ENCODE data around the gene AK5.

The AK5 gene

GRCh38 chr1:77355010-77355409 lies 73.2 kb downstream of the AK5 start:
- peak; percentile 26 for DNase-seq

GRCh38 chr1:77356136-77356535 lies 74.3 kb downstream of the AK5 start:
- no peak for DNase-seq

- DNase-seq, result no peak
Measured at GRCh38 chr1:77360256-77360655, 78.4 kb downstream of the AK5 start.

- DNase-seq, result no peak
Measured at GRCh38 chr1:77361621-77362020, 79.8 kb downstream of the AK5 start.

- DNase-seq, result peak; percentile 25
Measured at GRCh38 chr1:77370161-77370560, 88.3 kb downstream of the AK5 start.

- peak; percentile 97 for DNase-seq
Measured at GRCh38 chr1:77370583-77371306, 88.9 kb downstream of the AK5 start.

- DNase-seq, result no peak
Measured at GRCh38 chr1:77371396-77371795, 89.6 kb downstream of the AK5 start.

- DNase-seq, result no peak
Measured at GRCh38 chr1:77373702-77374101, 91.9 kb downstream of the AK5 start.

GRCh38 chr1:77375541-77375940 lies 93.7 kb downstream of the AK5 start:
- no peak for DNase-seq

GRCh38 chr1:77375990-77376389 lies 94.2 kb downstream of the AK5 start:
- no peak for DNase-seq

GRCh38 chr1:77378723-77379535 lies 97.1 kb downstream of the AK5 start:
- DNase-seq, result peak; percentile 33

- peak; percentile 40 for DNase-seq
Measured at GRCh38 chr1:77382366-77382765, 100.5 kb downstream of the AK5 start.

GRCh38 chr1:77383236-77383635 lies 101.4 kb downstream of the AK5 start:
- DNase-seq, result no peak

- DNase-seq, result peak; percentile 27
Measured at GRCh38 chr1:77385551-77385950, 103.7 kb downstream of the AK5 start.

GRCh38 chr1:77386276-77386675 lies 104.5 kb downstream of the AK5 start:
- no peak for DNase-seq

GRCh38 chr1:77387553-77387952 lies 105.7 kb downstream of the AK5 start:
- no peak for DNase-seq

GRCh38 chr1:77388661-77389060 lies 106.8 kb downstream of the AK5 start:
- DNase-seq, result no peak

GRCh38 chr1:77392486-77392885 lies 110.7 kb downstream of the AK5 start:
- no peak for DNase-seq

GRCh38 chr1:77394166-77394565 lies 112.3 kb downstream of the AK5 start:
- DNase-seq, result peak; percentile 85

GRCh38 chr1:77395051-77395450 lies 113.2 kb downstream of the AK5 start:
- DNase-seq, result no peak

GRCh38 chr1:77398152-77398551 lies 116.3 kb downstream of the AK5 start:
- DNase-seq, result no peak

GRCh38 chr1:77399250-77400086 lies 117.6 kb downstream of the AK5 start:
- DNase-seq, result no peak

- DNase-seq, result peak; percentile 47
Measured at GRCh38 chr1:77400781-77401180, 119.0 kb downstream of the AK5 start.
